T-helper 22 cell (primary cell): ENCODE measurements around the gene DNAJC7.
"Not testable (repeated sequence)": the region's sequence is repeated elsewhere in the genome, so short reads cannot be mapped to it uniquely, and the experiment has no call there.

Experiments
- DNase-seq: peaks from one replicate; pipeline ENCODE4 v3.0.0-alpha.2; 2020; ENCODE audit warnings: low read depth

Gene DNAJC7

DNA sequence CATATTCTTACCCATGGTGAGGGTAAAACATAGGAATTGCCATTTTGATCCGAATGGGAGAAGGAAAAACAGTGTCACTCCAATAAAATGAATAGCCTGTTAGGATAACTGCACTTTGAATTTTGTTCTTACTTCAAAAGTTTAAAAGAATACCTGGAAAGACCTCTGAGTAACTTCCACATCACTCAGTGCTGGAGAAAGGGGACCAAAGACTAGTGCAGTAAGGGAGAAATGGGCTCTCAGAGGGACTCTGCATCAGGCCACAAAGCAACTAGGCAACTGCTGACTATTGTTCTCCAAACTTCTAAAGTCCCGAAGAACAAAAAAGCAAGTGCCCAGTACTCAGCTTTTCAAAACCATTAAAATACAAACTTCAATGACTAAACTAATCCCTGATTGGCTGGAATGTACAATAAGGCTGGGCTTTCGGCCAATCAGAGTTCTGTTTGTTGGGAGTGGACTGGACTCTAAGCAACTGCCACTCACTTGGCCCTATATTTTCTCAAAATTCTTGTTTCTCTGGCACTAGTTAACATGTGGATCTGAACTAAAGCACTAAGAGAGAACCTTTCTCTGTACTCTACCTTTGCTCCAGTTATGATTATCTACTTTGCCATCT, 6.2 kb downstream of the DNAJC7 start:
- DNase-seq = no peak

DNA sequence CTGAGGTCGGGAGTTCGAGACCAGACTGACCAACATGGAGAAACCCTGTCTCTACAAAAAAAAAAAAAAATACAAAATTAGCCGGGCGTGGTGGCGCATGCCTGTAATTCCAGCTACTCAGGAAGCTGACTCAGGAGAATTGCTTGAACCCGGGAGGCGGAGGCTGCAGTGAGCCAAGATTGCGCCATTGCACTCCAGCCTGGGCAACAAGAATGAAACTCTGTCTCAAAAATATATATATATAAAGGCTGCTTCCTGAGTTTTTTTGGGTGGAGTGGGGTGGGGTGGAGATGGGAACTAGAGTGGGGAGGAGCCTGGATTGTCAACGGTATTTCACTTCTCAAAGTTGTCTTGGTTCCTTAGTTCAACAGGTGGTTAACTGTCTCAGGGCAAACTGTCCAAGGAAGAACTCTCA, 7.0 kb downstream of the DNAJC7 start:
- DNase-seq = not testable (repeated sequence)

DNA sequence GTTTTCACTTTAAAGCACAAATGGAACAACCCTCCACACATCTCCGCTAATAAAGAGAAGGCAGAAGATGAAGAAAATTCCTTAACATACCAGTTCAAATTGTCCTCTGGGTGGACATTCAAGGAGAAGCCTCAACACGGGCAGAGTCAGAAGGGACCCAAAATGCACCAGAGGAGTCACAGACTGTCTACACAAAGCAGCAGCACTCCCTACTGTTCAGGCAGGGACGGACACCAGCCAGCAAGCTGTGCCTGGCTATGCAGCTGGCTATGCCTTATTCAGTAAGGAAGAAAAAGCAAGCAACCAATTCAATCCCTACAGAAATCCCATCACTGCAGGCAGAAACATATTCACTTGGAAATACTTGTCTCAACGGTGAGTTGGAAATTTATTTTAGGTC, 8.1 kb downstream of the DNAJC7 start:
- DNase-seq = no peak

DNA sequence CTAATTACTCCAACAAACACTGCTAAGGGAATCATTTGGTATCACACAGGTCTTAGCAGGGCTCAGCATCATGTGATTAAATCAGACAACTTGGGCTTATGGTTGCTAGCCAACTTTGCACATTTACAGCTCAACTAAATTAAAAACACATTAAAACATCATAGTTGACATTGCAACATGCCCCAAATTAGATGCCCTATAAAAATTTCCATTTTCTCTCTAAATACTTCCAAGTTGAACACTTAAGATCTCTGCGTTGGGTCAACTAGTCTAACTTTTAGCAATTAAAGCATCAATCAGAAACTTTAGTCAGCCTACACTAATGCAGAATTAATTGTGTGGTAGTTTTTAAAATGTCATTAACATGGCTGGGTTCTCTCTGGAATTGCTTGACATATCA, 12.1 kb downstream of the DNAJC7 start:
- DNase-seq = no peak

DNA sequence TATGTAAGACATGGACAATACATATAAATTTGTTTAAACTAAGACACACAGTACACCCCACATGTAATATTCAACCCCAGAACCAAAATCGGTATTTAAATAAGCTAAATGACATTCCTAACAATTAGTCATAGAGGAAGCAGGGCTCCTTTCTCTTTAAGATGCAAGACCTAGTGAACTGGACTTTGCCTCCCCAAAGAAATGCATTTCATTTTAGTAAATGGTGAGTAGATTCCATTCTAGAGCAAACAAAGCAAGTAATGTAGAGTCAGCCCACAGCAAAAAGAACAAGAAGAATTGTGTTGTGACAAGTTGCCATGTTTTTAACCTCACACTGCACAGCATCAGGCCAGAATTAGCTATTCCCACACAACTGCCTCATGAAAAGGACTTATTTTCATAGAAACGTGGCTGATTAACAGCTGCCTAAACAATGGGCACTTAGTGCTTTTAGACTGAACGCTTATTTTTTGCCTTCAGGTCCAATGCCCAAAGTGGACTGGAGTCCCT, 14.4 kb downstream of the DNAJC7 start:
- no peak for DNase-seq

DNA sequence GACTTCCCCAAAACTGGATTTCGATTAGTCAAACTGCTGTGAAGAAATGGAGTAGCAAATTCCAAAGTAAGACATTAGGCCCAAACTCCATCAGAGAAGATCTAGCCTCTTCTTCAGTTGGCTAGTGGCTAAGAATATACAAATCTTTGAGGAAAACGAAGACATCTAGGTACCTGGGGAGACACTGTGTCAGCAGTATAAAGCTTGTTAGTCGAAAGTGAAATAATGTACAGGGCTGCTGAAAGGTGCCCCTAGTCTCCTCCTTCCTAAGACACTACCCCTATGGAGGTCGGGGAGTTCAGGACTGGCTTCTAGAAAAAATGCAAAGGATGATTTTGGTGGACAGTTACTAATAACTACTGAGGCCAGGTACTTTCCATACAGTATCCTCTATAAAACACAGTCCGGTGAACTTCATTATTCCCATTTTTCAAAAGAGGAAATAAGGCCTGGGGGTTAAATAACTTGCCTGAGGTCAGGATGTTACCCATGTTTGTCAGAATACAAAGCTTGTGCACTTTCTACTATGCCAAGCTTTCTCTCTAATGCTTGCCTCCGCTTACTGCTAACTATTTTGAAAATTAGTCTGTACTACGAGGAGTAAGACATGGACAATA, 15.0 kb downstream of the DNAJC7 start:
- no peak for DNase-seq

DNA sequence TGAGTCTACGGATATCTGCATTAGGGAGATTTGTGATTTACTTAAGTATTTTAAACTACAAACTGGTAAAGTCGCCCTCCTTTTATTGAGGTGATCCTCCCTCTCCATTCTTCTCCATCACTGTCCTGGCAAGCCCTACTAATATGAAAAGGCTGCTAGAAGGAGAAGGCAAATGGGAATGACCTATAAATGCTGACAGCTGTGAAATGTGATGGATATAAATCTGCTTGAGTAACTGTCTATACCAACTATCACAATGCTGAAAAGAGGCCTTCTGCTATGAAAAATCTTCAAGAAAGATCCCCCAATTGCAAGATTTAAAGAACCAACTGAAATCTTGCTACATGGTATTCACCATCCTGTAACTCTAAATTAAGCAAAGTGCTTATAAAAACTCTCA, 15.5 kb downstream of the DNAJC7 start:
- DNase-seq = no peak

DNA sequence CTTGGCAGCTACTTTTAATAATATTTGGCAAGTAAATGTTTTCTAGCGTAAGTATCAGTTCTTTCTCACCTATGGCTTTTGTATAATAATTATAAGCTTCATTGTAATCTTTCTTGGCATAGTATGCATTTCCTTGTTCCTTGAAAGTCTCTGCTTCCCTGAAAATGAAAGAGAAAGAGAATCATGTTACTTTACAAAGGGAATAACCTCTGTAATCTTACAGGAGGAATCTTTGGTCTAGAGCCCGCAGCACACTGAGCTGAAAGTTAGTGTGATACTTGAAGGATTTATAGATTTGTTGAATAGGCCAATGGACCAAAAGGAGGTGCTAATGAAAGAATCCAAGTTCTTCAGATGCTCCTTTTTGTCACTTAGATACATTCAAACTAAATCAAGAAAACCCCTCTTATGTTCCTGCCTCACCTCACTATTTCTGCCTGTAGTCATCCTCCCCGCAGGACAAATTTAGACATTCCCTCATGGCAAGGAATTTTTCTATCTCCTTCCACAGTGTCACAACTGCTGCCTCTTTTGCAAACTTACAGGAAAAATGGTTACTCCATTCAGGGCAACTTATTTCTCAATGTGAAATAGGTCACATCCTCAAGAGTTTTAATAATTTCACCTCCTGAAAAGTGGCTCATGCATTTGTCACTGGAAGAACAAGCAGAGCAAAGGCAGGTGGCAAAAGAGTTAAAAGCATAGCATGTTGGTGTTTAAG, 16.7 kb downstream of the DNAJC7 start:
- no peak for DNase-seq

DNA sequence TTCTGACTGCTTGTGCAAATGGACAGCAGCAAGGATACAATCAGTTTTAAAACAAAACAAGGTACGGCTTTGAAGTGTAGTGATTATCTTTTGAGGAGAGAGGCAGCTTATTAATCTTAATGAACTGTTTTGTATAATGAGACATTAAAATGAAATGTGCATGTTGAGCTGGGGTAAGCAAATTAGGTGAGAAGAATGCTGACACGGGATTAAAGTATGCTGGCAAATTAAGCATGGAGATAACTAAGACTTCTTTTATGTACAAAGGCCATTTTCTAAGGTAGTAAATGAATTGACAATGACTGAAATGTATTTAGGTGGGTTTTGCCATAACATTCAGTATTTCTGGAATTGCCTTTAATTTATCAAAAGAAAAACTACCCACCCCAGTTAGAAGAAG, 18.7 kb downstream of the DNAJC7 start:
- DNase-seq = no peak

DNA sequence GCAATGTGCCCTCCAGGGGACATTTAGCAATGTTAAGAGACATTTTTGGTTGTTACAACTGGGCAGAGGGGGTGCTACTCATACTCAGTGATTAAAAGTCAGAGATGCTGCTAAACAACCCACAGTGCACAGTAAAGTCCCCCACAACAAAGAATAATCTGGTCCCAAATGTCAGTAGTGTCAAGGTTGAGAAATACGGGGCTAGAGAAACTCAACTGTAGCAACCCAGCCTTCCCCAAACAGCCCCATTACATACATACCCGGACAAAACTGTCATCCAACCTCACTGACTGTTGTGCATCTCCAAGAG, 20.4 kb downstream of the DNAJC7 start:
- no peak for DNase-seq

DNA sequence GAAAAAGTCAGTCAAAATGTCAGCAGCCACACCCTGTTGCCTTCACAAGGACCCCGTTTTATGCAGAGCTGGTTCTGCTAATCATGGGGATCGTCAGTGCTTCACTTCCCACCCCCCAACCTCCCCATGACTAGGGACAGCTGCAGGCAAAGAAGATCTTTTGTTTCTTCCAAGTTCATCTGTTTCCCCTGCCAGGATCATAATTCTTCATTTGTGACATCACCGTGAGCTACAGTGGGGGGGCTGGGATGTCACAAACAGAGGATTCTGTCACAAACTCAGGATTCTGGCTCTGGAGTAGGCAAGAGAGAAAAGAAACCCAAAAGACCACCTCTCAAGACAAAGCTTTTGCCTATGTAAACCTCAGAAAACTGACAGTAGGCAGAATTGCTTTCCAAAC, 24.7 kb downstream of the DNAJC7 start:
- no peak for DNase-seq

DNA sequence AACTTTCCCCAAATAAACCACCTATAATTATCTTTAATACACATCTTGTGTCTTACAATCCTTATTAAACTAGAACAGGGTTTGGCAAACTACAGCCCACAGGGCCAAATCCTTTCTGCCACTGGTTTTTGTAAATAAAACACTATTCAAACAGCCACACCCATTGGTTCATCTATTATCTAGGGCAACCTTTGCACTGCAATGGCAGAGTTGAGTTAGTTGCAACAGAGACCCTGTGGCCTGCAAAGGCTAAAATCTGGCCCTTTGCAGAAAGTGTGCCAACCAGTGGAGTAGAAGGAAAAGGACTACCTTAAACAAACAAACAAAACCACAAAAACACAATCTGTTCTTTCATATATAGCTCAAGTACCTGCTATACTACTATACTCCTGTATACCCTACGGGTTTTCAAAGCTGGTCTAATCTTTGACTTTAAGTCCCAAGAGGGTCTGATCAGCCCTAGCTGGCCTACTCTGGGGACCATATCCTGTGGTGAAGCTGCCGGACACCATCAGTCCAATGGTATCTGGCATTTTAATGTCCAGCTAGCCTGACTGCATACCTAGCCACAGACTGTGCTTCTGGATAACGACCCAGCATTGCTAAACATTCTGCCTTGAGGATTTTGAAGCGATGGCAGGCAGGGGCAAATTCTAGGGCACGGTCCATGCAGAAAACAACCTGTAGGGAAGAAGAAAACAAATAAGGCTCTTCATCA, 27.4 kb downstream of the DNAJC7 start:
- no peak for DNase-seq

DNA sequence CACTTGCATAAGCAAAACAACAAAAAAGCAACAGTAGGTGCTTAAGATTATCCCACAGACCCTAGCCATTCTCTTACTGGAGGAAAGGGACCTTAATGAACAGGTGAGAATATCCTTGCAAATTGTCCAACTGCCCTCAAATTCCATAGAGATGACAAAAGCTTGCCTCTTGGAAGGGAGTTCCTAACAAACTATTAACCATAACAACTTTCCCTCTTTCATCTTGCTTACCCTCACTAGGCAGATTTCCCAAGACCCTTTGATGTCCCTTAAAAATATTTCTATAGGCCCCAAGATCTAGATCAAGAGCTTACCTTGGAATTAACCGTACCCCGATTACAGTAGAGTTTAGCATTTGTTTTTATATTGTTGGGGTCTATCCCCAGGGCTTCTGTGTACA, 28.8 kb downstream of the DNAJC7 start:
- DNase-seq = no peak

DNA sequence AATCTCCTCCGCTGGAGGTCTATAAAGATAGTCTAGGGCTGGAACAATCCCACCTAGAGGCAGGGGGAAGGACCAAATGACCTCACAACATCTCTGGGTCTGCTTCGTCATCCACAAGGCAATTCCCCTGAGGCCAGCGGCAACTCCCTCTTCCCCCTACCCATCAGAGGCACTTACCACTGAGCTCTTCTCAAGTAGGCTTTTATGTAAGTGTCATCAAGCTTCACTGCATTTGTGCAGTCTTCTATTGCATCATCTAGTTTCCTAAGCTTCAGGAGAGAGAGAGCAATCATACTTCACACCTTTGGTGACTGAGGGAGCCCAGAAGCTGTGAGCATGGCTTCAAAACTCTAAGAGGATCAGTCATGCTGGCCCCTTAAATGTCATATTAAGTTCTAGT, 29.6 kb downstream of the DNAJC7 start:
- DNase-seq = no peak

DNA sequence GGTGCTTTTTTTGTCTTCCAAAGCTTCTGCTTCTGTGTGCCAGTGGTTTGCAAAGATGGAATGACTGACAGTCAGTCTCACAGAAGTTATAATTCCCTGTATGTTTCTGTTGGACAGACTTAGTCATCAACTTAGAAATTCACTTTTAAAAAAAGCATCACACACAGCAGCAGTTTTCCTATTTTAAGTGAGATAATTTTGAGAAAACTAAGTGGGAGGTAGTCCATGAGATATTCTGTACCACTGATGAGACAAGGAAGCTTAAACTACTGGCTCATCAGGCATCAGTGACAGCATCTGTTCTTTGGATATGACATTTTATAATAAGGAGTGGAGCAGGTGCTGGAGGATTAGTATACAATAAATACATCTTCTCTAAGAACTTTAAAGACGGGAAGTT, 30.6 kb downstream of the DNAJC7 start:
- no peak for DNase-seq

DNA sequence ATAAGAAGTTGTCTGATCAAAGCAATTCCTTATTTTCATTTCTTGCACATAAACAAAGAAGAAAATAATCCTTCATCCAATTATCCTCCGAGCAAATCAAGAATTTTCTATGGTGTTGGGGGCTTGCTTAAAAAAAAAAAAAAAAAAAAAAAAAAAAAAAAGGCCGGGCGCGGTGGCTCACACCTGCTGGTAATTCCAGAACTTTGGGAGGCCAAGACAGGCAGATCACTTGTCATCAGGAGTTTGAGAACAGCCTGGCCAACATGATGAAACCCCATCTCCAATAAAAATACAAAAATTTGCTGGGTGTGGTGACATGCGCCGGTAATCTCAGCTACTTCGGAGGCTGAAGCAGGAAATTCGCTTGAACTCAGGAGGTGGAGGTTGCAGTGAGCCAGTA, 31.3 kb downstream of the DNAJC7 start:
- DNase-seq = no peak

DNA sequence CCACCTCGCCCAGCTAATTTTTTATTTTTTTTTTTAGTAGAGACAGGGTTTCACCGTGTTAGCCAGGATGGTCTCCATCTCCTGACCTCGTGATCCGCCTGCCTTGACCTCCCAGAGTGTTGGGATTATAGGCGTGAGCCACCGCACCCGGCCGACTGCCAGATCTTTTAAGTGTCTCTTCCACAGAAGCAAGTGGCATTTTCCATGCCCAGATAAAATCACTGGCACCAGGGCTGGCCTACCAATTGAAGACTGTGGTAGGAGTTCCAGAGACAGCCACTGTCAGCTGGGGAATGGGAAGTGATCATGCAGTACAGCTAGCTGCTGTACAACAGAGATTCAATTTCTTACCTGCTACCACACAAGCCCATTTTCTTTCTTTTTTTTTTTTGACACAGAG, 32.8 kb downstream of the DNAJC7 start:
- no peak for DNase-seq

DNA sequence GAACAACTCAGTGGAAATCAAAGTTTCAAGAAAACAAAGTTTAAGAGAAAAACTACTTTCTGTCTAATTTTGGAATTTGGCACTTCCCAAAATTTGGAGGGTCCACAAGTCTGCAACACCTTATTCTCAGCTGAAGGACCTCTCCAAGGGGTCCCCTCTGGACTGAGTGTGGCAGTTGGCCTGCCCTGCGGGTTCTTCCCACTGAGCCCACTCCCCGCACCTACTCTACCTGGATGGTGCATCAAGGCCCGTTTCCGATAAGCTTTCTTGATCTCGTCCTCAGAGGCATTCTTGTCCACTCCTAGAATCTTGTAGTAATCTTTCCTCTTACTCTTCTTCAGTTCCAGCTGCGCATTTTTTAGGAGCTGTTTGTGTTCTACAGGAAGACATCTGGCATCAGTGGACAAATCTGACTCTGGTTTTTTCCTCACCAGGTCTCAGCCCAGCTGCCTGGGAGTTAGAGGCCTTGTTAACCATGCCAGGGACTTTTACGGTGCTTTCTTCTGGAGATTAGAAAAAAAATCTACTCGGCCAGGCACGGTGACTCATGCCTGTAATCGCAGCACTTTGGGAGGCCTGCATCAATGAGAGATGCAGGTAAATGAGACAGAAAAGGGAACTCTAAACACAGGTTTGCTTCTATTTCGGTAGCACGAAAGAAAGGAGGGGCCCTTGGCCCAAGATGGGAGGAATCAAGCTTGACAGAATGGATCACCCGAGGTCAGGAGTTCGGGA, 35.0 kb downstream of the DNAJC7 start:
- no peak for DNase-seq

DNA sequence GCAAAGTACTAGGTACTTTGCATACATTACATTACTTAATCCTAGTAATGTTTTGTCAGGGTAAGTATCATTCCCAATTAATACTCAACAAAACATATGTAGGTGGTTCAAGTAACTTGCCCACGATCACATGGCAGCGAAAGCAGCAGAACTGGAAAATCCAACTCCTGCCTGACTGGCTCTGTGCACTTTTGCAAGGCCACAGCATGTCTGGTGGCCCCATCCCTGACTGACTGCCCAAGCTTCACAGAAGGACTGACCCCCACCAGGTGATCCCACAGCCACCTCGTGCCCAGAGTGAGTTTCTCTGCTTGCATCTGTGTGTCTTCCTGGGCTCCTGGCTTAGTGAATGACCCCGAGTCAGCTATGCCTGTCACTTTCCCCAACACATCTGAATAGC, 39.2 kb downstream of the DNAJC7 start:
- DNase-seq = no peak

DNA sequence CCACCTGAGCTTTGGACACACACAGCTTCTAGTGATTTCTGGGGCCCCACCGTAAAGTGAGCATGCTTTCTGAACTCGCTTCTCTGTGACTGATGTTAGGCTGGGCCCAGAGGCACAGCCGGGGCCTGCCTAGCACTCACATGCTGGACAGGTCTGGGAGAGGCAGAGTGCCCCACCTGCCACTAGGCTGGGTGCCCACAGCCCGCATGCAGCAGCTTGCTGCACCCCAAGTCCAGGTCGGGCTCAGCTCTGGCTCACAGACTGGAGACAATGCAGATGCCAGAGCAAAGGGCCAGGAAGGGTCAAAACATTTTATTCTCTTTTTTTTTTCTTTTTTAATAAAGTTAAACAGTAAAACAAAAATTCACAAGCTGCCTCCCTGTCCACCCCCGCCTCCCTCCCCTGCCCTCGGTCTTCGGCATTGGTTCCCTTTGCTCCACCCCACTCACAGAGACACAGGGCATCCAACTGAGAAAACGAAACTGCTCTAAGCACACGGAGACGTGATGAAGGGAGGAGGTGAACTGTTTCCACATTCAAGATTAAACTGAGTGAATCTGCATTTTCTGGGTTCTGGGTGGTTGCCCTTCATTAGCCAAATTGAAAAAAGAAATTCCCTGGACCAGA, 41.0 kb downstream of the DNAJC7 start:
- no peak for DNase-seq

DNA sequence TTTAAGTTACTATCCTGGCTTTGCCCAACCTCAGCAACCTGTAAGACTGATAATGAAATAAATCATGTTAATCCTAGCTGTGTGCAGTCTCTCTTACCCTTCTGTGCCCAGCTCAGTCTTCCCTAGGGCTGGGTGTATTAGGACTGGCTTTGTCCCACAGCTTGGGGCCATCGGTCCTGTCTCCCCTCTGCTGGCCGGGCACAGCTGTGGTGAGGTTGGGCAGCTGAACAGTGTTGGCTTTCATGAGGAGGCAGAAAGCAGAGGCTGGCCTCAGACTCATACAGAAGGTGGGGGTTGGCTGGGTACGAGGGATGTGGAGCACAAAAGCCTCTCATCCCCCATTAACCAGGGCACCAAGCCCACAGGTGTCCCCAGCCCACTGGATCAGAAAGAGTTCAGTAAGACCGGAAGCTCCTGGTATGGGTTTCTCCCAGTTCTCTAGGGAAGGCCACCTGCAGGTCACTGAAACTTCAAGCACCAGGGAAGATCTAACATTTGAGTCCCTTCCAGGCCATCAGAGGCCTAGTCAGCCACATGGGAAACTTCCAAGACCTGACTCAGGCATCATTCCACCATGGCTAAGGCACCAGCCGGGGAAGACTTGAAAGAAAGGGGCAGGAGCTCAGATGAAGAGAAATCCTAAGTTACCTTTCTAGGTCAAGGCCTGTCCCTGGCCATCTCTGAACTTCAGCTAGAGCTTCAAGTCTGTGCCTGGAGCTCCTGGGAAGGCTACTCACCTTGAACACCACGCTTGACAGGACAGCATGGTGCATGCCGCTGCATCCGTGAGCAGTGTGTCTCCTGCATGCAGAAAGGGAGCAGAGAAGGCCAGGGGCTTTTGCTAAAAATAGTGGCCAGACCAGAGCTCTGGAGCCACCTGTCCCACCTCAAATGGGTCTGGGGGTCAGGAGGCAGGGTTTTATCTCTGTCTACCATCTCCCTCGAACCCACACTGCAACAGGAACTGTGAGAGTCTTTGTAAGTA, 41.8 kb downstream of the DNAJC7 start:
- no peak for DNase-seq
